NCI-H345 (cell line): ENCODE data around the gene LILRB5.
"Not testable (repeated sequence)": the region's sequence is repeated elsewhere in the genome, so short reads cannot be mapped to it uniquely, and the experiment has no call there.

ENCODE experiments used
- DNase-seq: peaks from one replicate; lab custom pipeline; 2025; lab: John Stamatoyannopoulos, UW

Gene LILRB5

GRCh38 chr19:54242234-54242633 lies 14.8 kb downstream of the LILRB5 start:
- not testable (repeated sequence) for DNase-seq

DNA sequence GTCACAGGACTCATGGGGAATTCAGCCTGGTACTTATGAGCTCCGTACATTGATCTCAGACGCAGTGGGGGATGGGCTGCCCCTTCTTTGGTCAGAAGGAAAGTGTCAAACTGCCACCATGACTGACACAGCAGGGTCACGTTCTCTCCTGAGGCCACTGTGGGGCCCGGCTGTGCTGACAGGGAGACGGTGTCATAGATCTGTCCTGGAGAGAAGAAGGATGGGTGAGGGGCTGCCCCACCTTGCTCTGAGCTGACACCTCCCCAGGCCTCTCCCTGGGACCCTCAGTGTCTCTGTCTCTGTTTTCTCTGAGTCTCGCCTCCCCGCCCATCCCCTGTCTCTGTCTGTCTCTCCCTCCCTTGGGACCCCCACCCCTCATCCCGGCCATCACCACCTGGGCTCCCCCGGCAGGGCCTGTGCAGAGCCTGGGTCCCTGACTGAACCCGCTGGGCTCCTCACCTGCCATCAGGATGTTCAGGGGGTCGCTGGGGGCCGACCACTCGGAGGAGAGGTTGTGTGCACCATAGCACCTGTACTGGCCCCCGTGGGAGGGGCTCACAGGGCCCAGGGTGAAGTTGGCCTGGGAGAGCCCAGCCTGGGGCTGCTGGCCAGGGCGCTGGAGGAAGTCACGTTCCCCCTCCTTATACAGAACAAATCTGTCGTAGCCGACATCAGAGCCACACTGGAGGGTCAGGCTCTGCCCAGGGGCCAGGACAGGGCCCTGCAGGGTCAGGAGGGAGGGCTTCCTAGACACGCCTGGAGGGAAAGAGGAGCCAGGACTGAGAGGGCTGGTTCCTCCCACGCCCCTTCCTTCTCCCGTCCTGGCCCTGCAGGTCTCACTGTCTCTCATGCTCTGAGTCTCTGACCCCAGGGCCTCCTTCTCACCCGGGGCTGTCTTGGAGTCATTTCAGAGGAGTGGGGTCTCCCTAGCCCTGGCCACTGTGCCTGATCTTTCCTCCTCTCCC lies 16.4 kb downstream of the LILRB5 start:
- DNase-seq, result not testable (repeated sequence)

DNA sequence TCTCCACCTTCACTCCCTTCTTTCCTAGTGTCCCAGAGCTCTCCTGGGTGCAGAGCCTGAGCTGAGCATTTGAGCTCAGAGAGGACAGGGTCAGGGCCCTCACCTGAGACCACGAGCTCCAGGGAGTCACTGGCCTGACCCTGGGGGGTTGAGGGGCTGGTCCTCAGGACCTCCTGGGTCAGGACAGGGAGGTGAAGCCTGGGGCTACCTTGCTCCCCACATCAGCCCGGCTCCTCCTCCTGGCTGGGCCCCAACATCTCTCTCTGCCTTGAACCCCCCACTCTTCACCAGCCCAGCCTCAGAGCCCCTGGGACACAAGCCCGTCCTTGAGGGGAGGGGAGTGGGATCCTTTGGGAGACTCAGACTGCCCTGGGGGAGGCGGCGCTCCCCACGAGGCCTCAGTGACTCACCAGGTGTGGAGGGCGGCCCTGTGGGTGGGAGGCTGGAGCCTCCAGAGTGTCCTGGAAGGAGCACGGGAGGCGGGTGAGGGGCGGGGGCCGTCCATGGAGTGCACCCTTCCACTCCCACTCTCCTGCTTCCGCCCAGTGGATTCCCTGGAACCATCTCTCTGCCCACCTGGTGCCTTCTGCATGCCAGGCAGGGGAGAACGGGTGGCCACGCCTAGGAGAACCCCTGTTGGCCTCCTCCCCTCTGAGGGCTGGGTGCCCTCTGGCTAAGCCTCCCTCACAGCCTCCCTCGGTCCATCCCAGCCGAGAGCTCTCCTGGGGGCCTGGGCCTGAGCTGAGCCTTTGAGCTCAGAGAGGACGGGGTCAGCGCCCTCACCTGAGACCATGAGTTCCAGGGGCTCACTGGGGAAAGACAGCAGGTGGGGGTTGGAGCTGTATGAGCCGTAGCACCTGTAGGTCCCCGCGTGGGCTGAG lies 17.3 kb downstream of the LILRB5 start:
- DNase-seq, result not testable (repeated sequence)

DNA sequence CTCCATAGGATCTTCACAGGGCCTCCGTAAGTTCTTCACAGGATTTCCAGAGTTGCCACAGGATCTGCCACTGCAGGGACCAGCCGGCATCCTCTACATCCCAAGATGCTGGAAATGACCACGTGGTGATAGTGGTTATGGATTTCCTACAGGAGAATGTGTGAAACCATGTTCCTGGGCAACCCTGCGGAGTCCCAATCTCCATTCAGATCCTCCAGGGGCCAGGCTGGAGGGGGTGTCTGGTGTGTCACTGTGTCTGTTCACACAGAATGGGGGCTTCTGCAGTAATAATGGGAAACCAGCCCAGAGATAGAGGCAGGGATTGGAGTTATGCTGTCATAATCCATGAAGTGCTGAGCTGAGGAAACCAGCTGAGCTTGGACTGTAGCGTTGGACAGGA lies 23.1 kb downstream of the LILRB5 start:
- no peak for DNase-seq

DNA sequence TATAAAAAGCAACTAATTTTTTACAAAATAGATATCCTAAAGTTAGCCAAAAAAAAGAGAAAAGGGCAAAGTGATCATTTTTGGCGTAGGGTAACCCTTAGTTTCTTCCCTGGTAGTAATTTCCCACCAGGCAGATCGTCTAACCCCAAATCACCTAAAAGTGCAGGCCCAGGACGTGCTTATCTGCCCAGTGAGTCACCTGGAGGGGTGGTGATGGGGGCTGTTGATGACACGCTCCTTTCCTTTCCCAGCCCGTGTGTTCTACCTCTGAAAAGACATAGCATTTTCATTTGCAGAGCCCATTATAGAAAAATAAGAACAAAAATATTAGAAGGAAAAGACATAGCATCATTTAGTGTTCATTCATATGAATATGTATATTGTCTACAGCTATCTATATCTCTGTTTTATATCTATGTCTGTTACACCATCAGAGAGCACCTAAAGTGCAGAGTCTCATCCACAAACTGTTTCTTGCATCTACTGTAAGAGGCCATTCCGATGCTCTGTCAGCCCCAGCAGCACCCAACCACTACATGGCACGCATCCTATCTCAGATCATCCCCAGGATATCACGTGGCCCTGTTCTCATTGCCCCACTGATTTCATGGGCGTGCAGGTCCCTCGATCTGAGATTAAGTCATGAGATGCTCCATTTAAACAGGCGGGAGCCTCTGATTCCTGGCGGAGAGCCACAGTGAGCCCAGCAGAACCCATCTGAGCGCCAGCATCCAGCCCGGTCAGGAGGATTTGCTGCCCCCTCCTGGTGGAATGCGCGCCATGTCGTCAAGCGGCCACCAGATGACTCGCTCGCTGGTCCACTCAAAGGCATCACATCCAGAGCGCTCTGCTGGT lies 25.8 kb downstream of the LILRB5 start:
- peak; percentile 56 for DNase-seq

DNA sequence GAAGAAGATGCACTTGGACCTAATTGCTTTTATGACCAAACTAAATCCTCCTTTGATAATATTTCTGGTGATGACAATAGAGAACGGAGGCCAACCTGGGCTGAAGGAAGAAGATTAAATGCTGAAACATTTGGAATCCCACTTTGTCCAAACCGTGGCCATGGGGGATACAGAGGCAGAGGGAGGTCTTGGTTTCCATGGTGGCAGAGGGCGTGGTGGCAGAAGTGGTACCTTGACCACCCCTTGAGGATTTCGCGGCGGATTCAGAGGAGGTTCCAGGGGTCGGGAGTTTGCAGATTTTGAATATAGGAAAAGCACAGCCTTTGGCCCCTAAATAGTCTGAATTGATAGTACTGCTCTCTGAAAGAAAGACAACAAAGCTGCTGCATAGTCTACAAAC lies 27.0 kb downstream of the LILRB5 start:
- DNase-seq, result no peak

DNA sequence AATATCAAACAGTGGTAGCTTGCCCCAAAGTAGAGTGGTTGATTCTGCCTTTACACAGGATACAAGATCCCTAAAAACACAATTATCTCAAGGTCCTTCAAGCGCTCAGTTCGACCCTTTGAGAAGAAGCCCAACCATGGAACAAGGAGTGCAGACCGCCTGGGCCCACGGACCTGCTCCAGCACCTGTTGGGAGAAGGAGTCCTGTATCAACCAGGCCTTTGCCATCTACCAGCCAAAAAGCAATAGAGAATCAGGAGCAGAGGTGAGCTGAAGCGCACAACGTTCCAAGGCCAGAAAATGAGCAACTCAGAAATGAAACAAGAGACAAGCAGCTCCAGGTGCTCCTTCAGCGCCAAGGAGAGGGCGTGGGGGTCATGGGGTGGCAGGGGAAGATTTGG lies 27.9 kb downstream of the LILRB5 start:
- DNase-seq, result no peak

DNA sequence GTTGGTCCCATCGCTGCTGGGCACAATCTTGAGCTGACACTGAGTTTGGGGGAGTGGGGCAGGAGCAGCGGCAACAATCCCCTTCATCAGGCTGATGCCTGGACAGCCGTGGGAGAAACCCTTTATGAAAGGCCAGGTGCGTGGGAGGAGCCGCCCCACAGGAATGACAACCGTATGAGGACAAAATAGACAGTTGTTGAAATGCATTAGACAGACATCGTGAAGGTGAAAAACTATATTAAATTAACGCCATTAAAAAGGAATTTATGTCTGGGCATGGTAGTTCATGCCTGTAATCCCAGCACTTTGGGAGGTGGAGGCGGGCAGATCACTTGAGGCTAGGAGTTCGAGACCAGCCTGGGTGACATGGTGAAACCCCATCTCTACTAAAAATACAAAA lies 32.5 kb downstream of the LILRB5 start:
- not testable (repeated sequence) for DNase-seq

- not testable (repeated sequence) for DNase-seq
Observed at GRCh38 chr19:54223937-54224281, 33.2 kb downstream of the LILRB5 start.

DNA sequence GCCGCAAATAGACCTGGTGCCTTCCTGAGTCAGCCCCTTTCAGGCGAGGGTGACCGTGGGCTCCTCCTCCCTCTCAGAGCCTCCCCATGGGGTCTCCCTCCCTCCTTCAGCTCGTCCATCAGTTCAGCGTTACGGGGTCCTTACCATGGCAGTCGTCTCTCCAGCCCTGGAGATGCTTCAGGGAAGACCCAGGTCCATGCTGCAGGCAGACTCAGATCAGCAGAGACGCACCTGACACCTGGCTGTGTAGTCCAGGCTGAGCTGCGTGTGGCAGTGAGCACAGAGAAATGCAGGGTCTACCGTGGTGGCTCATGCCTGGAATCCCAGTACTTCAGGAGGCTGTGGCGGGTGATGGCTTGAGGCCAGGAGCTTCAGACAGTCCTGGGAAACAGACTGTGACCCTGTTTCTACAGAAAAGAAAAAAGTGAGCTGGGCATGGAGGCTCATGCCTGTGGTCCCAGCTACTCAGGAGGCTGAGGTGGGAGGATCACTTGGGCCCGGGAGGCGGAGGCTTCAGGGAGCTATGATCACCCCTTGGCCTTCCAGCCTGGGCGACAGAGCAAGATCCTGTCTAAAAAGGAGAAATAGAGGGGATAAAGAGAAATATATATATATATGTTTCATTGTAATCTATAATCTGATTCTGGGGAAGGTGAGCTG lies 33.7 kb downstream of the LILRB5 start:
- DNase-seq, result not testable (repeated sequence)

- DNase-seq, result not testable (repeated sequence)
Observed at GRCh38 chr19:54222474-54223276, 34.4 kb downstream of the LILRB5 start, which contains the start of gene LILRB3. Gene LILRB3 (minus strand): TSS chr19:54223007. CDS start chr19:54222976, 31 bp downstream.

DNA sequence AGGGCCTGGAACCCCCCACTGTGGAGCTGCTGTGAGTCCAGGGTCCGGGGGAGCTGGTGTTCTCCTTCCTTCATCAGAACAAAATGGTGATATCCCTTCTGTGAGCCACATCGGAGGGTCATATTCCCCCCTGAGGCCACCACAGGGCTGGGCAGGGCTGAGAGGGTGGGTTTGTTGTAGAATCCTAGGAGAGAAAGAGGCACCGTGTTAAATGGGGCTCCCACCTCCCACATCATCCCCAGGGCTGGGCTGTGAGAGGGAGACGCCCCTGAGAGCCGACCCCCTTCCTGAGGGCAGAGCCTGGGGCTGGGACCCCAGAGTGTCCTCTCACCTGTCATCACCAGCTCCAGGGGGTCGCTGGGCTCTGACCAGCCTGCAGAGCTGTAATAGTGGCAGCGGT lies 35.1 kb downstream of the LILRB5 start:
- DNase-seq, result not testable (repeated sequence)

DNA sequence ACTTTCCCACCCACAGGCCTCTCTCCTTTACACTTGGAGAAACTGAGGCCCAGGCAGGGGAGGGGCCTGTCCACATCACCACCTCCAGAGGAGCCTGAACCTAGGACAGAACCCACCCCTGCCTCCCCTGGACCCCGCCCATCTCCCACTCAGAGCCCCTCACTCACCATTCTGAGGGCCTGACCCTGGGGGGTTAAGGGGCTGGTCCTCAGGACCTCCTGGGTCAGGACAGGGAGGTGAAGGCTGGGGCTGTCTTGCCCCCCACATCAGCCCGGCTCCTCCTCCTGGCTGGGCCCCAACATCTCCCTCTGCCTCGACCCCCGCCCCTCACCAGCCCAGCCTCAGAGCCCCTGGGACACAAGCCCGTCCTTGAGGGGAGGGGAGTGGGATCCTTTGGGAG lies 37.4 kb downstream of the LILRB5 start:
- DNase-seq, result not testable (repeated sequence)

GRCh38 chr19:54218960-54219661 lies 38.0 kb downstream of the LILRB5 start:
- DNase-seq, result no peak

DNA sequence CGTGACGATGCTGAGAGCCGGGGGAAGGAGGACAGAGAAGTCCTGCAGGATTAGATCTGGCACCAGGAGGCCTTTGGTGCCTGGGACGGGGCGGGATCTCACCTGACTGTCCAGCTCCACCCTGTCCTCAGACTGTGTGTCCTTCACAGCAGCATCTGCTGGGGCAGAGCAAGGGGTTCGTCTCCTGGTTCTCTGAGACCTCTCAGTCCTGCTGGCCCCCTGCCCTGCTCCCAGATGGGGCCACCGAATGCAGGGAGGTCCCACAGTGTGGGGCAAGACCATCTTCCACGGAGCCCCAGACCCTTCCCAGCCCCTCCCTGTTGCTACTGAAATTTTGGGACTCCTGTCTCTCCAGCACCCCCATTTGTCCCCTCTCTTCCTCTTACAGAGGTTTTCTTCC lies 38.8 kb downstream of the LILRB5 start:
- no peak for DNase-seq

DNA sequence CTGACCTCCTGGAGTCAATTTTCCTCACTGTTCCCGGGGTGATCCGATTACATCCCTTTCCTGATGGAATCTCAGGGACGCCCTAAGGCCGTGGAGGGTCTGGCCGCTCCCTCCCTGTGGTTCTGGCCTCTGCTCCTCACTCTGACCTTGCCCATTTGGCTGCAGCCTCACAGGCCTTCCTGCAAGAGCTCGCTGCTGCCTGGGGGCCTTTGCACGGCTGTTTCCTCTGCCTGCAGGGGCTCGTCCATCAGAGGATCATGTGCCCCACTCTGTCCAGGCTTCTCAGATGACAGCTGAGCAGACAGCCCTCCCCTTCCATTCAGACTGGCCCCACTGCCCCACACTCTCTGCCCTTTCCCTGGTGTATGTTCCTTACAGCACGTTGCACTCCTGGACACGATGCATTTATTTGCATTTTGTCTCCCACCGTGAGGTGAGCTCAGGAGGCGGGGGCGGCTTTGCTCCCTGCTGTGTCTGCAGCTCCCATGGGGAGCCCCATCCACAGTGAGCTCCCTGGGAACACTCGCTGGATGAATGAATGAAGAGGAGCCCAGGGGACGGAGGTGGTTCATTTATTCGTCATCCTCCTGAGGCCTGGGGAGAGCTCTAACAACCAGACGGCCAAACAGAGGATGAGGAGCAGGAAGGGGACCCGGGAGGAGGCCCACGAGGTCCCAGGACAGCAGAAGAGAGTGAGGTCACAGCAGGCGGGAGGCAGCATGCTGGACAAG lies 39.4 kb downstream of the LILRB5 start:
- DNase-seq, result not testable (repeated sequence)

DNA sequence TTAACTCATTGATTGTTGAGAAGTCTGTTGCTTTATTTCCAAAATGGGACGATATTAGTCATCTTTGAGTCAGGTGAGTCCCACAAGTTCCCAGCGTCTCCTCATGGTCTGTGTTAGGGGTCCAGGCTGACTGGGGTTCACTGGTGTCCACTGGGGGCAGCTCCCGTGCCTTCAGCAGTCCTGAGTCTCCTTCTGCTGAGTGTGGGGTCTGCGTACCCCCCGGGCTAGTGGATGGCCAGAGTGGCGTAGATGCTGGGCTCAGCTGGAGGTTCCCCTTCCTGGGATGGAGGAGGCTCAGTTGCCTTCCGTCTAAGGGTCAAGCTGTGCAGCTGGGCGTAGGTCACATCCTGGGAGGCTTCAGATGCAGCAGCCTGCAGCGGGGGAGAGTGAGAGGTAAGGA lies 40.2 kb downstream of the LILRB5 start:
- DNase-seq, result no peak

- DNase-seq, result not testable (repeated sequence)
Observed at GRCh38 chr19:54214734-54215133, 42.3 kb downstream of the LILRB5 start.

DNA sequence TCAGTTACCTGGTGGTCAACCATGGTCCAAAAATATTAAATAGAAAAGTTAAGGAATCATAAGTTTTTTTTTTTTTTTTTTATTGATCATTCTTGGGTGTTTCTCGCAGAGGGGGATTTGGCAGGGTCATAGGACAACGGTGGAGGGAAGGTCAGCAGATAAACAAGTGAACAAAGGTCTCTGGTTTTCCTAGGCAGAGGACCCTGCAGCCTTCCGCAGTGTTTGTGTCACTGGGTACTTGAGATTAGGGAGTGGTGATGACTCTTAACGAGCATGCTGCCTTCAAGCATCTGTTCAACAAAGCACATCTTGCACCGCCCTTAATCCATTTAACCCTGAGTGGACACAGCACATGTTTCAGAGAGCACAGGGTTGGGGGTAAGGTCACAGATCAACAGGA lies 42.9 kb downstream of the LILRB5 start:
- not testable (repeated sequence) for DNase-seq
